Activated CD4-positive, CD25-positive, alpha-beta regulatory T cell treated with anti-CD3 and anti-CD28 coated beads, Interleukin-2, amount 50 U/mL, for 24 hours (primary cell): ENCODE results near the gene TMEM108.
A peak's percentile ranks its signal among the peaks of the same experiment; 100 is the strongest.
"Not testable (repeated sequence)": the region's sequence is repeated elsewhere in the genome, so short reads cannot be mapped to it uniquely, and the experiment has no call there.

Source experiments
- ATAC-seq, 2 donors: fragments of 150-1000 bp; cut with Tn5 transposase; one replicate each; pipeline ENCODE4 v1.10.0; 2021; ENCODE audit warnings: mild to moderate bottlenecking in 1 of 2, moderate library complexity in 1 of 2

Gene TMEM108

GRCh38 chr3:133038089-133038730, at the start of gene TMEM108:
Gene TMEM108 (plus strand): TSS chr3:133038391.
- peak; percentile 21 to 28 for ATAC-seq

- no peak for ATAC-seq
These were observed 42.2 kb upstream of the TMEM108 start for GRCh38 chr3:132995971-132996370.

DNA sequence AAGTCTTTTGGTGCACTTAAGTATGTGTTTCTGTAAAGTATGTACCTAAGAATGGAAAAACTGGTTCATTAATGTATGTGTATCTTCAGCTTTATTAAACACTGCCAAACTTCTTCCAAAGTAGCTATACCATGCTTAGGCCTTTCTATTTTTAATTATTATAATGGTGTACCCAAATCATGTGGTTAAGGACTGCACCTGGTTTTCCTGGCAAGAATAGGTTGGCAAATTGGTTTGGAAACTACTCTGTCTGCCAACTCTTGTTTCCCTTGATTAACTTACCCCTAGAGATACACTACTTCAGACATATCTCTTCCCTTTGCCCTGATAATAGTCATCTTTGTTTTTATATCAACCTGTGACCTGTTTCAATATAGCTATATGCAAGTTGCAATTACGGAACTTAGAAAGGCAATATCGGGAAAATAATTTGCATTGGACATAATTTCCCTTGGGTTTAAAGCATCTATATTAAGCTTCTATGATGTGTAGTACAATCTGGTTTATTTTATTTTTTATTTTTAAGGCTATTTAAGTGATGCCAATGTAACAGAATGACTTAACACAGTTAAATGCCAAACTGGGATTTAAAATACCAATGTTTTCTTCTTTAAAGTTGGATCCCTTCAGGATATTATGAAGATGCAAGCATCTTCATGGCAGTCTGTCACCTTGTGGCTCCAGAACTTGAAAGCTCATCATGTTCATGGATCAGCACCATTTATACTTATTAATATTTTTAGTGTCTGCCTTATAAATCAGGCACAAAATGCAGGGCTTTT, 40.6 kb upstream of the TMEM108 start:
- no peak for ATAC-seq

DNA sequence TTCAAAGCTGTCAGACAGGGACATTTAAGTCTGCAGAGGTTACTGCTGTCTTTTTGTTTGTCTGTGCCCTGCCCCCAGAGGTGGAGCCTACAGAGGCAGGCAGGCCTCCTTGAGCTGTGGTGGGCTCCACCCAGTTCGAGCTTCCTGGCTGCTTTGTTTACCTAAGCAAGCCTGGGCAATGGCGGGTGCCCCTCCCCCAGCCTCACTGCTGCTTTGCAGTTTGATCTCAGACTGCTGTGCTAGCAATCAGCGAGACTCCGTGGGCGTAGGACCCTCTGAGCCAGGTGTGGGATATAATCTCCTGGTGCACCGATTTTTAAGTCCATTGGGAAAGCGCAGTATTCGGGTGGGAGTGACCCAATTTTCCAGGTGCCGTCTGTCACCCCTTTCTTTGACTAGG, 33.2 kb upstream of the TMEM108 start:
- ATAC-seq, result not testable (repeated sequence)

- ATAC-seq, result no peak
These were observed 30.6 kb upstream of the TMEM108 start for GRCh38 chr3:133007601-133008000.

DNA sequence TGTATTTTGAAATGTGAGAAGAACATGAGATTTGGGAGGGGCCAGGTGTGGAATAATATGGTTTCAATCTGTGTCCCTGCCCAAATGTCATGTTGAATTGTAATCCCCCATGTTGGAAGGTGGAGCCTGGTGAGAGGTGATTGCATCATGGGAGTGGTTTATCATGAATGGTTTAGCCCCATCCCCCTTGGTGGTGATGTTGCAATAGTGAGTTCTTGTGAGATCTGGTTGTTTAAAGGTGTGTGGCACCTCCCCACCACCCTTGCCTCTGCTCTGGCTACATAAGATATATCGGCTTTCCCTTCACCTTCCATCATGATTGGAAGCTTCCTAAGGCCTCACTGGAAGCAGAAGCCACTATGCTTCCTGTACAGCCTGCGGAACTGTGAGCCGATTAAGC, 23.9 kb upstream of the TMEM108 start:
- ATAC-seq, result no peak

- not testable (repeated sequence) for ATAC-seq
These were observed 22.6 kb upstream of the TMEM108 start for GRCh38 chr3:133015573-133015972.

GRCh38 chr3:133016838-133017309, 21.3 kb upstream of the TMEM108 start:
- no peak for ATAC-seq

- no peak for ATAC-seq
These were observed 19.3 kb upstream of the TMEM108 start for GRCh38 chr3:133018921-133019320.

DNA sequence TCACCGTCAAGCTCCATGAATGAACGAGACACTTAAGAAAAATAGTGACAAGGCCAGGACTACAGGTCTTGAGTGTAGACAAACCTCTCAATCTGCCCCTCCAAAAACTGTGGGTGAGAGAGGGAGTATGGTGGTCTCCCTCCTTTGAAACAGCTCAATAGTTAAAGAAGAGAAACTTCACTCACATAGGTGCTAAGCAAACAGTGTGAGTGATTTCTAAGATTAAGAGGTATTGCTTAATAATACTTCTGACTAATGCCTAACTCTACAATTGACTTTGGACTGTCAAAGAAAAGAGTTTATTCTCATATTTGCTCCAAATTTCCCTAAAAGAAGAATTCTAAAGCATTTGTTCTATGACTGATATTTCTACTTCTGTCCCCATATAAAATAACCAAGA, 17.0 kb upstream of the TMEM108 start:
- no peak for ATAC-seq

DNA sequence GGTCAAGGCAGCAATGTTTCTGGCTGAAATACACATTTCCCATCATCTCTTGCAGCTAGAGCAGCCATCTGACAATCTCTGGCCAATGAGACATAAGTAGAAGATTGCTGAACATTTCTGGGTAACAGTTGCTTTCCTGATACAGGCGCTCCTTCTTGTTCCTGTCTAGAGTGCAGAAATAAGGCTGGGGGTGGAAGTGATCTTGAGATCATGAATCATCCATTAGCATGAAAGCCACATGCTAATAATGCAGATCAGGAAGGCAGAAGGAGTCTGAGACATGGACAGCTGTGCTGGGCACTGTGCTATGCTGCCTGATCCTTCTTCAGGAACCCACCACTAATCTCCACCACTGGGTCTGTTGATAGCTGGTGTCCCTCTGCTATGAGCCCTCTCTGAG, 14.8 kb upstream of the TMEM108 start:
- no peak for ATAC-seq

DNA sequence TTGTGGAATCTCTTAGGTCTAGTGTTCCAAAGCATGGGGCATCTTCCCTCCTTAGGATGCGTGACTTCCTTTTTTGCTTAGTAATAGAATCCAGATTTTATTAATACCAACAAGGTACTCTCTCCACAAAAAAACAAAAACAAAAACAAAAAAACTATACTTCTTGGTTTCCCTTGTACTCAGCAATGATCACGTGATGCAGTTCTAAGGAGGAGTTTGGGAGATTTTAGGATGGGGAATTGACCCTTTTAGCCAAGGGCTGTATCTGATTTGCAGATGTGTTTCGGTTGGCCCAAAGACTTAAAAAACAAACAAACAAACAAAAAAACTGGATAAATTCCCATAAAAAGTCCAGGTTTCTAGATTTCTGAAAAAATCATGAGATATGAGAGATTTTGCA, 12.6 kb upstream of the TMEM108 start:
- ATAC-seq, result no peak

DNA sequence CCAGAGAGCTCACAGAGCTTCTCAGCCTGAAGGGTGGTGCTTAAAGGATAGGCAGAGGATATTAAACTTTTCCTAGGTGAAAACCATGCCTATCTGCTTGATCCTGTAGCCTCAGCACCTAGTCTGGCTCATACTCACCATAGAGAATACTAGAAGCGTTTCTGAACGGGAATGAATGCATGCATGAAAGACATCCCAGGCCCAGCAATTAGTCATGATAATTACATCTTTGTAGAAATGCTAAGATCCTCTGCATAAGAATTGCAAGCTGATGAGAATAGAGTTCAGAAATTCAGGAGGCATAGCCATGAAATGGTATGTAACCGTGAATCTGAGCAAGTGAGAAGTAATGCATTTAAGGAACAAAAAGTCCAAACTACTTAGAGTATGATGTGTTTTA, 5.9 kb upstream of the TMEM108 start:
- ATAC-seq, result no peak

DNA sequence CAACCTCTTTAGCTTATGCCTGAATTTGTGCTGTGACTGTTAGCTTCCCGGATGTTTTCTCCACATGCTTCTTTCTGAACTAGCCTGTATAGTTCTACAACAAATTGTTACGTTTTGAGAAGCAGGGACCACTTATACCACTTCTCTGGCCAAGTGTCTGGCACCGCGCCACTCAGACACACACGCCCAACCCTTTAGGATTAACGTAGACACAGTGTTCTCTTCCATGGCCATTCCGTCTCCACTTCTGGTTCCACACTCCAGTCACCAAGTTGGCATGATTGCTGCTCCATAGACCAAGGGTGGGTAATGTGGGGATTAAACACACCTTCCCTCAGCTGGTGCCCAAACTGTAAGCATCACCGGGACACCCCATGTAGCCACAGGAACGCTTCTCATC, 755 bp upstream of the TMEM108 start:
- ATAC-seq, result no peak

GRCh38 chr3:133038731-133039375, 662 bp downstream of the TMEM108 start:
- ATAC-seq, result no peak

DNA sequence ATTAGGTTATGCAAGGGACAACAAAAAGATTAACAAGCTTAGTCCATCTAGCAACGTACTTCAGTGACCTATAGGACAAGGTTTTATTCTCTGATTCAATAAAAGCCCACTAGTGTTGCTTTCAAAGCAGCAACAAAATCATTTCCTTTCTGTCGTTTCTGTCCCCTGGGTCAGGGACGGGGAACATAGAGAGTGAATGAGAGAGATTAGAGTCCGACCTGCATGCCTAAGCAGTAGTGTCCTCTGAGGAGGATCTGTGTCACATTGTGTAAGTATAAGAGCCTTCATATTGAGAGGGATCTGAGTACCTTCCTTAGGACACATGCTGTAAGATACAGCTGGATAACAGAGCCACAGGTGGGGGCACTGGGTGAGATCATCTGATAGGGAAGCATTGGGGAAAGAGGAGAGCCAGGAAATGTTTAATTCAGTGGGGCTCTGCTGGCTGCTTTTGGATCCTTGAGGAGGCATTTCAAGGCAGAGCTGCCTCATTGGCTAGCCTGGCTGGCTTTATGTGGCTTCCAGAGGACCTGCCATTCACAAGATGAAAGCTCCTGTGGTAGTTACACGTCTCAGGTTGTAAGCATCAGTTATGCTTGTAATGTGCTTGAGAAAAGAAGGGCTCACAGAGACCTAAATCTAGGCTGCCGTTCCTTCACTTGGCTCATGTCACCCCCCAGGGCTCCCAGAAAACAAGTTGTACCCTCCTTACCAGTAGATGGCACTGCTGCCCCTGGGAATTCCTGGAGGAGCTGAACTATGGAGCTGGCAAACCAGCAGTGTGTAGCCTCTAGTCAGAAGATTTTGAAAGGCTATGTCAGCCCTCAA, 2.7 kb downstream of the TMEM108 start:
- ATAC-seq, result no peak

GRCh38 chr3:133041524-133041829, 3.3 kb downstream of the TMEM108 start:
- no peak for ATAC-seq

- no peak for ATAC-seq
These were observed 4.6 kb downstream of the TMEM108 start for GRCh38 chr3:133042778-133043177.

- ATAC-seq, result no peak
These were observed 9.8 kb downstream of the TMEM108 start for GRCh38 chr3:133047980-133048379.

- no peak for ATAC-seq
These were observed 11.3 kb downstream of the TMEM108 start for GRCh38 chr3:133049491-133049890.

DNA sequence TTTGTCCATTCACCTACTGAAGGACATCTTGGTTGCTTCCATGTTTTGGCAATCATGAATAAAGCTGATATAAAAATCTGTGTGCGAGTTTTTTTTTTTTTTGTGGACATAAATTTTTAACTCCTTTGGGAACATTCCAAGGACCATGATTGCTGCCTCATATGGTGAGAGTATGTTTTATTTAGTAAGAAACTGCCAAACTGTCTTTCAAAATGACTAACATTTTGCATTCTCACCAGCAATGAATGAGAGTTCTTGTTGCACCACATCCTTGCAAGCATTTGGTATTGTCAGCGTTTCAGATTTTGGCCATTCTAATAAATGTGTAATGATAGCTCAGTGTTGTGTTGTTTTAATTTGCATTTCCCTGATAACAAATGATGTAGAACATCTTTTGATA, 12.7 kb downstream of the TMEM108 start:
- ATAC-seq, result no peak

GRCh38 chr3:133053532-133053931, 15.3 kb downstream of the TMEM108 start:
- no peak for ATAC-seq

DNA sequence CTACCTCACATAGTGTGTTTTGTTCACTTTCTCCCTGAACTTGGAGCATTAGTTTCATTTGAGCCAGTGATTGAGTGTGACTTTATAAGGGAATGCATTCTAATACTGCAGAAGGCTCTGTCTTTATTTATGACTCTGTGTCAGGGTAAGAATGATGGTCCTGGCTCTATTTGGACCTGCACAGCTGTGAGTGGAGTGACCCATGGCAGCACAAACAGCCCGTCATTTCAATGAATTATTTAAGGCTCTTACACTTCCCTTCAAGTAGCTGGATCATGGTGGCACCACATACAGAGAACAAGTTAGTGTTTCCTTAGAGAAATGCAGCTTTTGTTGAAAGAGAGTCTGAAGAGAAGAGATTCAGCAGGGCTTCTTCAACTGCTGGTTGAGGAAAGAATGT, 16.4 kb downstream of the TMEM108 start:
- no peak for ATAC-seq
